Body of pancreas (tissue), 4 donors: ENCODE measurements around the gene PRXL2C. TPM values are rescaled to one million over a fixed set of nuclear protein-coding genes. Genes with fewer than 3 reads are reported as not detected.
"Not testable (repeated sequence)": the region's sequence is repeated elsewhere in the genome, so short reads cannot be mapped to it uniquely, and the experiment has no call there.

Source experiments
- ATAC-seq: fragments of 150-250 bp; one replicate; pipeline ENCODE4 v1.9.1; 2016
- DNase-seq, 4 donors: peaks; one replicate each; pipeline ENCODE4 v3.0.0-alpha.2; 2019
- H3K27ac ChIP-seq, 4 donors: fragments of 200-600 bp; sonication (generic); 1 replicate in 3 of 4; 2 replicates in 1 of 4; pipeline versions ENCODE4 v1.5.1 to v1.6.1; 2016 to 2019; ENCODE audit warnings: mild to moderate bottlenecking in 1 of 4, mixed read lengths in 1 of 4, moderate library complexity in 1 of 4
- H3K27me3 ChIP-seq, 2 donors: fragments of 200-600 bp; sonication (generic); one replicate each; pipeline ENCODE4 v1.6.0; 2016; ENCODE audit warnings: mild to moderate bottlenecking in 1 of 2
- H3K36me3 ChIP-seq, 2 donors: fragments of 200-600 bp; sonication (generic); replicated peaks in 1 of 2; 2 replicates each; pipeline ENCODE4 v1.5.1; 2016; ENCODE audit warnings: low read depth in 2 of 2; ENCODE audit not compliant: insufficient read depth in 1 of 2
- H3K4me1 ChIP-seq: fragments of 200-600 bp; sonication (generic); one replicate; pipeline ENCODE4 v1.6.0; 2016
- H3K4me3 ChIP-seq, 2 donors: fragments of 200-600 bp; sonication (generic); 1 replicate in 1 of 2; 2 replicates in 1 of 2; pipeline ENCODE4 v1.5.1; 2016 to 2019
- H3K9me3 ChIP-seq, 3 donors: fragments of 200-600 bp; sonication (generic); 1 replicate in 2 of 3; 2 replicates in 1 of 3; pipeline ENCODE4 v1.5.1; 2016
- POLR2A ChIP-seq, 3 donors: fragments of 450-650 bp; IDR thresholded peaks; one replicate each; pipeline ENCODE4 v1.6.1; 2016; ENCODE audit warnings: antibody characterized with exemption in 3 of 3, mild to moderate bottlenecking in 2 of 3
- WGBS, 2 donors: methylation state at CpG; one replicate each; pipeline ENCODE4 v1.1.5; 2017; 5-methylcytosine and 5-hydroxymethylcytosine counted together
- intact Hi-C: fragments of 100-400 bp; cut with DNase I; formaldehyde crosslinking; loops from one replicate; pipeline ENCODE4 v1.15.1; 2023
- total RNA-seq, 2 donors: library from RNA; depleted of rRNA; stranded (reverse); fragments of >200 nt; gene quantifications; one replicate each; pipeline ENCODE4 v1.1.0, GENCODE V29; 2016
- TF ChIP-seq, protein P1 (sequence below), 7 experiments: fragments of 450-650 bp in 4 of 7; fragments of 200-600 bp in 3 of 7; sonication (generic) in 3 of 7; IDR thresholded peaks; one replicate each; pipeline ENCODE4 v1.5.1; 2016 to 2019; ENCODE audit warnings: antibody characterized with exemption in 7 of 7

The PRXL2C gene
- total RNA-seq, 2 donors from 2014 or later = 3.3 to 5.7 TPM

DNA sequence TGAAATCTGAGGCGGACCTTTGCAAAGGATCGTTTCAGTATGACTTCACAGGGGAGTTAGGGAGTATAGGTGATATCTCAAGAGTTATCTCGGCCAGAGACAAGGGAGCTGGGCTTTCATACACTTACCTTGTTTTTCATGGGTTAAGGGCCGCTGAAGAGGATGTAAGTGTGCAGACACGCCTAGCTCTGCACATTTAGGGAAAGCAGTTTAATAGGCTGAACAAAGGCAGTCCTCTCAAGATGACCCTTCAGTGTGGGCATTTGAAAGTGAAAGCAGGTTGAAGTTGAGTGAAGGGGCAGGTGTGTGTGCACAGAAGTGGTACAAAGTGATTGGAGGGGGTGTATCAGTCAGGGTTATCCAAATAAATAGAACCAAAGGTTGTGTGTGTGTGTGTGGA is 33.1 kb upstream of the PRXL2C start:
- Histone ChIP-seq H3K36me3 (no peaks in the 10 kb centered on the region), H3K27me3 (no peaks in the 10 kb centered on the region), H3K4me1 (peaks cover 13% of the 10 kb centered on the region), H3K9me3 (no peaks in the 10 kb centered on the region), H3K27ac (no peak overlapping the region), H3K4me3 (no peak overlapping the region)
- TF ChIP-seq, protein P1, sequence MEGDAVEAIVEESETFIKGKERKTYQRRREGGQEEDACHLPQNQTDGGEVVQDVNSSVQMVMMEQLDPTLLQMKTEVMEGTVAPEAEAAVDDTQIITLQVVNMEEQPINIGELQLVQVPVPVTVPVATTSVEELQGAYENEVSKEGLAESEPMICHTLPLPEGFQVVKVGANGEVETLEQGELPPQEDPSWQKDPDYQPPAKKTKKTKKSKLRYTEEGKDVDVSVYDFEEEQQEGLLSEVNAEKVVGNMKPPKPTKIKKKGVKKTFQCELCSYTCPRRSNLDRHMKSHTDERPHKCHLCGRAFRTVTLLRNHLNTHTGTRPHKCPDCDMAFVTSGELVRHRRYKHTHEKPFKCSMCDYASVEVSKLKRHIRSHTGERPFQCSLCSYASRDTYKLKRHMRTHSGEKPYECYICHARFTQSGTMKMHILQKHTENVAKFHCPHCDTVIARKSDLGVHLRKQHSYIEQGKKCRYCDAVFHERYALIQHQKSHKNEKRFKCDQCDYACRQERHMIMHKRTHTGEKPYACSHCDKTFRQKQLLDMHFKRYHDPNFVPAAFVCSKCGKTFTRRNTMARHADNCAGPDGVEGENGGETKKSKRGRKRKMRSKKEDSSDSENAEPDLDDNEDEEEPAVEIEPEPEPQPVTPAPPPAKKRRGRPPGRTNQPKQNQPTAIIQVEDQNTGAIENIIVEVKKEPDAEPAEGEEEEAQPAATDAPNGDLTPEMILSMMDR (IDR thresholded peaks at IDR 0.05) = no peak
- TF ChIP-seq POLR2A (IDR thresholded peaks at IDR 0.05) = no peak
- intact Hi-C loops = no loop called here
- ATAC-seq (no peak), DNase-seq (no peak)
- 78 to 81% methylated on average over 5 of the region's 5 CpGs for WGBS, 2 donors

DNA sequence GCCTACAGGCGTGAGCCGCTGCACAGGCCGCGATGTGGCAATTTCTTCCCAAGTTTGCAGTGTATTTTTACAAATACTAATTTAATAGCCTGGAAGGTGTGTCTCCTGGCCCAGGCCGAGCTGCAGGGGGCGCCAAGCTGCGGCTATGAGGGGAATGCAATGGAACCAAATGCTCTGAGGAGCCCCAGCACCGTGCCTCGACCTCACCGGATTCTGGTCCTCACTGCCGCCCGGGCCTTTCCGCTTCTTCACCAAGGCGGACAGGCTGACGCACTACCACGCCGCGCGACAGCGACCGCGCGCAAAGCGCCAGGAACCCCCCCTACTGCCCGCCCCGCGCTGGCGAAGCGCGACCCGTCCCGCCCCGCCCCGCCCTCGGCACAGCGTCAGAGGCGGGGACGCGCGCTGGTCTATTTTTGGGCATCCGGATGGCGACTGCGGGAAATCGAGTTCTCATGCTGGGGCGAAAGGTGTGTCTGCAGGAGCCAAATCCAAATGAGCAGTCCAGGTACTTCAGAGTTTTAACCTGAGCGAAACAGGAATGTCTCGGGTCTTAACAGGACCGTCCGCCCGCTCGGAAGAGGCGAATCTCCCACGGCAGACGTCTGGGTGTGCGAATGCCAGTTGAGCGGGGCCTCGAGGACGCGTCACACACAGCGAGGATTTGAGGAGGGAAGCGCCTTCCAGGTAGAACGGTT is 31.7 kb upstream of the PRXL2C start:
- Histone ChIP-seq H3K27ac (peak overlapping the region; percentile 60 to 85 (median 73)), H3K4me1 (peaks cover 13% of the 10 kb centered on the region), H3K4me3 (peak overlapping the region in 1 of 2 donors; percentile 31), H3K9me3 (no peaks in the 10 kb centered on the region), H3K36me3 (no peaks in the 10 kb centered on the region), H3K27me3 (no peaks in the 10 kb centered on the region)
- DNase-seq = peak; percentile 82 to 87 (median 85)
- ATAC-seq = peak; percentile 97
- peak in 2 of 3 donors; percentile 68 to 71 for TF ChIP-seq POLR2A (IDR thresholded peaks at IDR 0.05)
- TF ChIP-seq, protein P1 (IDR thresholded peaks at IDR 0.05) = peak; percentile 45 to 71 (median 60)
- 3 to 5% methylated on average over 23 to 44 of the region's 62 CpGs for WGBS, 2 donors
- intact Hi-C loops = no loop called here

DNA sequence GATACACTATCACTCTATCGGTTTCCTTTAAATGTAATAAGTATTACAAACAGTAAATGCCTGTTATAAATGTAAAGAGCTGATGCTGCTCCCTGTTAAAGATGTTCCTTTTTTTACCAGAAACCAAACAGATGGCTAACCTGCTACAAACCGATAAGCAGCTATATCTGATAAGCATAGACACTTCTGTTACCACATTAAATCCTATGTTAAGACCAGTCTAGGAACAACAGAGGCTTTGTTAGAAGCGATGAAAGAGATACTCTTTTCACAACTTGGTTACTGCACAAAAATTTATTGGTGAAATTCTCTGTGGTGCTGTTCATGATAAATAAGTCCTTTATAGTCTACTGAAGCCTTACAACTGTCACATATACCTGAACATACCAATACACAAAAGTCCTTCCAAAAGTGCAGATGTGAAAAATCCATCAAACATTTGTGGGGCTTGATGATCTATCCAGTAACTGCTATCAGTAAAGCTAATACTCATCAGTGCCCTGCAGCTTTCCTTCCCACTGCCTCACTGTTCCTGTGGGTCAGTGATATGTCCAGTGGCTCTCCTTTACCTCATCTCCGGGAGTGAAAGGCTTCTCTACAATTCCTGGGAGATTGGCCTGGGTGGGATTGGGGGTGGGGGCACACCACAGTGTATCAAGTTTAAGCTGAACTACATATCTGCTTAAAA is 25.8 kb upstream of the PRXL2C start:
- H3K27me3 ChIP-seq = no peaks in the 10 kb centered on the region
- ATAC-seq (peak; percentile 21), DNase-seq (no peak)
- H3K4me3 ChIP-seq = no peak overlapping the region
- H3K4me1 ChIP-seq = no peaks in the 10 kb centered on the region
- no peak overlapping the region for H3K27ac ChIP-seq
- no peaks in the 10 kb centered on the region for H3K9me3 ChIP-seq
- intact Hi-C loops = no loop called here
- 31 to 32% methylated on average over 4 of the region's 4 CpGs for WGBS, 2 donors
- H3K36me3 ChIP-seq = no peaks in the 10 kb centered on the region
- TF ChIP-seq, protein P1 (IDR thresholded peaks at IDR 0.05) = no peak
- TF ChIP-seq POLR2A (IDR thresholded peaks at IDR 0.05) = no peak

DNA sequence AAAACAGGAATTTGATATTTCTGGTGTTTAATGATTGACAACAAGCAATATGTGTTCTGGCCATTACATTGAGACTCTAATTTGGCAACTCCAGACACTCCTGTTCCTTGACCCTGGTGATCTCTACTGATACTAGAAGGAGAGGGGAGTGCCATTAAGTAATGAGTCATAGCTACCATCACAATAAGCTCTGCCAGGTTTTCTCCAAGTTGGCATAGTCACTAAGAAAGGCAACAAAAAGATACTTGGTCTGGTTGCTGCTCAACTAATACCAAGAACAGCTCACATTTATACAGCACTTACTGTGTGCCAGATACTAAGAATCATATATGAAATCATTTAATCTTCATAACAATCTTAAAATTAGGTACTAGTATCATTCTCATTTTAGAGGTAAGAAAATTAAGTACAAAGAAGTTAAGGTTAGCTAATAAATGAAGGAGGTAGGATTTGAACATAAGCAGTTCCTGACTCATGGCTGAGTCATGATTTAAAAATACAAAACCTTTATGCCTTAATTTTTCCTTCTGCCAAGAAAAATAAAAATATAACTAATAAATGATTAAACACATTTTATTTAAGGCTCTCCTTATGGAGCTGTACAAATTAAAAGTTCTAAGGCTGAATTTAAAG is 19.9 kb upstream of the PRXL2C start:
- H3K9me3 ChIP-seq = no peaks in the 10 kb centered on the region
- DNase-seq = no peak
- H3K36me3 ChIP-seq = no peaks in the 10 kb centered on the region
- no peaks in the 10 kb centered on the region for H3K27me3 ChIP-seq
- H3K27ac ChIP-seq = no peak overlapping the region
- no peak overlapping the region for H3K4me3 ChIP-seq
- intact Hi-C loops = no loop called here
- no peak for TF ChIP-seq POLR2A (IDR thresholded peaks at IDR 0.05)
- TF ChIP-seq, protein P1 (IDR thresholded peaks at IDR 0.05) = no peak
- no peaks in the 10 kb centered on the region for H3K4me1 ChIP-seq
- ATAC-seq = no peak

DNA sequence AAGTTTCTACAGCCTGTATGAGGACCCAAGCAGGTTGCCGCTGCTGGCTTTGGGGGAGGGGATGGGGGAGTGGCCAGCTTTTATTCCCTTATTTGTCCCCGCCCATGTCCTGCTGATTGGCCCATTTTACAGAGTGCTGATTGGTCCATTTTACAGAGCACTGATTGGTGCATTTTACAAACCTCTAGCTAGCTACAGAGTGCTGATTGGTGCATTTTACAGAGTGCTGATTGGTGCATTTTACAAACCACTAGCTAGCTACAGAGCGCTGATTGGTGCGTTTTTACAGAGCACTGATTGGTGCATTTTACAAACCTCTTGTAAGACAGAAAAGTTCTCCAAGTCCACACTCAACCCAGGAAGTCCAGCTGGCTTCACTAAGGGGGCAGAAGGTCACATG is 18.7 kb upstream of the PRXL2C start:
- H3K27me3 ChIP-seq, H3K4me1 ChIP-seq, ATAC-seq, H3K36me3 ChIP-seq, H3K9me3 ChIP-seq, H3K27ac ChIP-seq, DNase-seq, H3K4me3 ChIP-seq, intact Hi-C loops: not testable (repeated sequence)
- 85 to 88% methylated on average over 4 of the region's 4 CpGs for WGBS, 2 donors
